Liver (tissue), 9 donors: ENCODE results near the gene KIR3DL1. TPM values are rescaled to one million over a fixed set of nuclear protein-coding genes. Genes with fewer than 3 reads are reported as not detected.
"Not testable (repeated sequence)": the region's sequence is repeated elsewhere in the genome, so short reads cannot be mapped to it uniquely, and the experiment has no call there.

ENCODE experiments used
- DNase-seq: peaks from one replicate; pipeline ENCODE4 v3.0.0-alpha.2; 2017; ENCODE audit warnings: low spot score
- H3K27ac ChIP-seq, 2 donors: one replicate each; pipeline ENCODE4 v1.7.0; 2013; ENCODE audit warnings: inconsistent platforms in 2 of 2, low read length in 2 of 2, control low read depth in 1 of 2, low read depth in 1 of 2, mild to moderate bottlenecking in 1 of 2
- H3K27me3 ChIP-seq, 4 donors: one replicate each; pipeline versions ENCODE4 v1.6.1 to v1.7.0; 2013; ENCODE audit warnings: low read length in 3 of 4, inconsistent platforms in 1 of 4, mild to moderate bottlenecking in 1 of 4, moderate library complexity in 1 of 4; ENCODE audit not compliant: control insufficient read depth in 4 of 4, insufficient read depth in 4 of 4
- H3K36me3 ChIP-seq, 4 donors: one replicate each; pipeline versions ENCODE4 v1.6.1 to v1.7.0; 2013; ENCODE audit warnings: low read length in 3 of 4, mild to moderate bottlenecking in 3 of 4, low read depth in 1 of 4, moderate library complexity in 1 of 4; ENCODE audit not compliant: control insufficient read depth in 4 of 4, insufficient read depth in 3 of 4
- H3K4me1 ChIP-seq, 4 donors: one replicate each; pipeline versions ENCODE4 v1.6.1 to v1.7.0; 2013; ENCODE audit warnings: low read length in 3 of 4, mild to moderate bottlenecking in 3 of 4, moderate library complexity in 1 of 4; ENCODE audit not compliant: control insufficient read depth in 4 of 4, insufficient read depth in 4 of 4
- H3K4me3 ChIP-seq, 3 donors: one replicate each; pipeline versions ENCODE4 v1.6.1 to v1.7.0; 2013; ENCODE audit warnings: low read length in 3 of 3, control low read depth in 1 of 3, low read depth in 1 of 3, mild to moderate bottlenecking in 1 of 3
- H3K9ac ChIP-seq, 2 donors: one replicate each; pipeline ENCODE4 v1.7.0; 2013; ENCODE audit warnings: low read length in 2 of 2, mild to moderate bottlenecking in 2 of 2, moderate library complexity in 2 of 2, control low read depth in 1 of 2, low read depth in 1 of 2
- H3K9me3 ChIP-seq, 4 donors: one replicate each; pipeline versions ENCODE4 v1.6.1 to v1.7.0; 2013; ENCODE audit warnings: low read length in 3 of 4; ENCODE audit not compliant: control insufficient read depth in 4 of 4
- FOXA1 ChIP-seq: IDR thresholded peaks from 2 replicates; pipeline ENCODE4 v1.6.1; 2016; ENCODE audit warnings: antibody characterized with exemption
- WGBS: extraction: QIAGEN DNeasy Blood & Tissue Kit; methylation state at CpG from one replicate; pipeline ENCODE4 v1.1.7; 2013; 5-methylcytosine and 5-hydroxymethylcytosine counted together
- polyA plus RNA-seq, 2 donors: library from polyadenylated mRNA; stranded (reverse) in 1 of 2; unstranded in 1 of 2; fragments of 200-250 nt in 1 of 2; fragments of >200 nt in 1 of 2; fragmentation: Nextera tagmentation in 1 of 2; extraction: Ambion mirVana in 1 of 2; gene quantifications; one replicate each; pipeline versions ENCODE4 v1.2.1 to v1.2.3, GENCODE V29; 2013 to 2015
- total RNA-seq, 2 donors: library from RNA; depleted of rRNA; stranded (reverse); fragments of >200 nt; gene quantifications; one replicate each; pipeline ENCODE4 v1.2.3, GENCODE V29; 2014
- donor health status: healthy.
- donor health status: healthy.
- donor health status: healthy.
- donor health status: healthy.
- donor health status: healthy.

Gene KIR3DL1
- total and polyA plus RNA-seq, 4 donors = 0.07 to 0.08 TPM; not detected in 2

GRCh38 chr19:54817670-54818536, 1.6 kb downstream of the KIR3DL1 start:
- Histone ChIP-seq H3K9me3 (no peaks in the 10 kb centered on the region), H3K4me1 (no peaks in the 10 kb centered on the region), H3K27ac (no peak overlapping the region), H3K4me3 (no peak overlapping the region), H3K27me3 (no peaks in the 10 kb centered on the region), H3K36me3 (no peaks in the 10 kb centered on the region), H3K9ac (no peak overlapping the region)
- no peak for DNase-seq
- WGBS = 83% methylated on average over 15 of the region's 15 CpGs
- TF ChIP-seq FOXA1 = no peak

DNA sequence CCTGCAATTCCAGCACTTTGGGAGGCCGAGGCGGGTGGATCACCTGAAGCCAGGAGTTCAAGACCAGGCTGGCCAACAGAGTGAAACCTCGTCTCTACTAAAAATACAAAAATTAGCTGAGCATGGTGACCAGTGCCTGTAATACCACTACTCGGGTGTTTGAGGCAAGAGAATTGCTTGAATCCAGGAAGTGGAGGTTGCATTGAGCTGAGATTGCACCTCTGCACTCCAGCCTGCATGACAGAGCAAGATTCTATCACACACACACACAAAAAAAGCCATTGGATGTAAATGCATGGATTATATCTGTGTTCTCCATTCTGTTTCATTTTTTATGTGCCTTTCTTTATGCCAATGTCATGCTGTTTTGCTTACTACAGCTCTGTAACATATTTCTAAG, 8.1 kb downstream of the KIR3DL1 start:
- H3K27ac ChIP-seq, H3K36me3 ChIP-seq: not testable (repeated sequence)
- 53% methylated on average over 4 of the region's 4 CpGs for WGBS

DNA sequence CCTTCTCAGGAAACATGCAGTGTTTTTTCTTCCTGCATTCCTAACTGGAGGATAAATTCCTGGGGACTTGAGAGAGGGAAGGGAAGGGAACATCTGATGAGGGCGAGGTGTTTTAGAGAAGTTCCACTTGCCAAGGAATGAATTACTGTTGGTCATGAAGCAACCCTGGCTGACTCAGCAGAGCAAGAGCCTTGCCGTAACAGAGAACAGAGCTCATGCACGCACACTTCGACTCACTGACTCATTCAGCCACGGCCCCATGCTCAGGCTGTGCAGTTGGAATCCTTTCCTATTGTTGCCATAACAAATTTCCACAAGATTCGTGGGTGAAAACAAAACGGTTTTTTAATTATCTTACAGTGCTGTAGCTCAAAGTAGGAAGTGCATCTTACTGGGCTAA, 9.1 kb downstream of the KIR3DL1 start:
- not testable (repeated sequence) for H3K36me3 ChIP-seq, DNase-seq, H3K4me3 ChIP-seq, H3K27ac ChIP-seq, H3K27me3 ChIP-seq, H3K4me1 ChIP-seq, H3K9me3 ChIP-seq, H3K9ac ChIP-seq
- WGBS = 53% methylated on average over 7 of the region's 7 CpGs

More for the DNA sequence above, 8.1 kb downstream of the KIR3DL1 start:
- not testable (repeated sequence) for H3K4me1 ChIP-seq, H3K27me3 ChIP-seq, H3K9ac ChIP-seq, H3K4me3 ChIP-seq, H3K9me3 ChIP-seq, DNase-seq

DNA sequence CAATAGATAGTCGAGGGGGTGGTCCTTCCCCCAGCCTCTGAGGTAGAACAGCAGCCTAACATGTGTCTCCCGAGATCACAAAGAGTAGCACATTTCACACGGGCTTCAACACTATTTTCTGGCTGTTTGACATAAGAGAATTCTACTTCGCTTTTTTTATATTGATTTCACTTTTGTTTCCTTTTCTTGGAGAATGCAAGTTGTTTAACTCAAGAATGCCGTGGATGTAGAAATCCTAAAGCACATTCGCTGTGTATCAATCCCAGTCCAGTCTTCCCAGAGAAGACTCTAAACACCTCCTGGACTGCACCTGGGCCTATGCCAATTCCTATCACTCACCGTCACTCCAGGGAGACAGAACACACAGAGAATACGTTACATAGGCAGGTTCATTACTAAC, 11.8 kb downstream of the KIR3DL1 start:
- H3K9ac ChIP-seq, DNase-seq: not testable (repeated sequence)
- 63% methylated on average over 7 of the region's 8 CpGs for WGBS

DNA sequence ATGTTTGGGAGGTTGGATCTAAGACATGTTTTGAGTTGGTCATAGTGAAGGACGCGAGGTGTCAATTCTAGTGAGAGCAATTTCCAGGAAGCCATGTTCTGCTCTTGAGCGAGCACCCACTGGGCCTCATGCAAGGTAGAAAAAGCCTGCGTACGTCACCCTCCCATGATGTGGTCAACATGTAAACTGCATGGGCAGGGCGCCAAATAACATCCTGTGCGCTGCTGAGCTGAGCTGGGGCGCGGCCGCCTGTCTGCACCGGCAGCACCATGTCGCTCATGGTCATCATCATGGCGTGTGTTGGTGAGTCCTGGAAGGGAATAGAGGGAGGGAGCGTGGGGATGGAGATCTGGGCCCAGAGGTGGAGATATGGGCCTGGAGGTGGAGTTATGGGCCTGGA, 16.2 kb downstream of the KIR3DL1 start, which contains the start of gene KIR2DS4:
TSS of gene KIR2DS4 (plus strand) at position 181 of the 400 bp plus-strand sequence.
- not testable (repeated sequence) for H3K9me3 ChIP-seq, H3K36me3 ChIP-seq, DNase-seq, H3K4me3 ChIP-seq, H3K4me1 ChIP-seq, H3K9ac ChIP-seq, H3K27me3 ChIP-seq, H3K27ac ChIP-seq
- WGBS = 87% methylated on average over 14 of the region's 14 CpGs

More for the DNA sequence above, 11.8 kb downstream of the KIR3DL1 start:
- H3K9me3 ChIP-seq, H3K27me3 ChIP-seq, H3K36me3 ChIP-seq, H3K27ac ChIP-seq, H3K4me1 ChIP-seq, H3K4me3 ChIP-seq: not testable (repeated sequence)

GRCh38 chr19:54835126-54835525, 18.9 kb downstream of the KIR3DL1 start:
- not testable (repeated sequence) for H3K9ac ChIP-seq, H3K4me3 ChIP-seq, H3K36me3 ChIP-seq, H3K4me1 ChIP-seq, H3K27ac ChIP-seq, DNase-seq, H3K27me3 ChIP-seq, H3K9me3 ChIP-seq
- 66% methylated on average over 5 of the region's 5 CpGs for WGBS

DNA sequence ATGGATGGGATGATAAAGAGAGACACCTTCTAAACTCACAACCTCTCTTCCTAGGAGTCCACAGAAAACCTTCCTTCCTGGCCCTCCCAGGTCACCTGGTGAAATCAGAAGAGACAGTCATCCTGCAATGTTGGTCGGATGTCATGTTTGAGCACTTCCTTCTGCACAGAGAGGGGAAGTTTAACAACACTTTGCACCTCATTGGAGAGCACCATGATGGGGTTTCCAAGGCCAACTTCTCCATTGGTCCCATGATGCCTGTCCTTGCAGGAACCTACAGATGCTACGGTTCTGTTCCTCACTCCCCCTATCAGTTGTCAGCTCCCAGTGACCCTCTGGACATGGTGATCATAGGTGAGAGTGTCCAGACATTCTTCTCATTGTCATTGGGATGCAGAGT, 21.3 kb downstream of the KIR3DL1 start:
- DNase-seq, H3K36me3 ChIP-seq, H3K4me3 ChIP-seq, H3K4me1 ChIP-seq, H3K9me3 ChIP-seq, H3K27ac ChIP-seq, H3K9ac ChIP-seq, H3K27me3 ChIP-seq: not testable (repeated sequence)
- 58% methylated on average over 2 of the region's 2 CpGs for WGBS

DNA sequence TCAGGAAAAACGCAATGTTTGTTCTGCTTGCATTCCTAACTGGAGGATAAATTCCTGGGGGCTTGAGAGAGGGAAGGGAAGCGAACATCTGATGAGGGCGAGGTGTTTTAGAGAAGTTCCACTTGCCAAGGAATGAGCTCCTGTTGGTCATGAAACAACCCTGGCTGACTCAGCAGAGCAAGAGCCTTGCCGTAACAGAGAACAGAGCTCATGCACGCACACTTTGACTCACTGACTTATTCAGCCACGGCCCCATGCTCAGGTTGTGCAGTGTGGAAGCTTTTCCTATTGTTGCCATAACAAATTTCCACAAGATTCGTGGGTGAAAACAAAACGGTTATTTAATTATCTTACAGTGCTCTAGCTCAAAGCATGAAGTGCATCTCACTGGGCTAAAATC, 26.9 kb downstream of the KIR3DL1 start:
- not testable (repeated sequence) for H3K27me3 ChIP-seq, H3K9me3 ChIP-seq, DNase-seq, H3K9ac ChIP-seq, H3K36me3 ChIP-seq, H3K4me3 ChIP-seq, H3K27ac ChIP-seq, H3K4me1 ChIP-seq
- 60% methylated on average over 8 of the region's 8 CpGs for WGBS
